ENCODE measurements around the gene TXNRD1.

The TXNRD1 gene

DNA sequence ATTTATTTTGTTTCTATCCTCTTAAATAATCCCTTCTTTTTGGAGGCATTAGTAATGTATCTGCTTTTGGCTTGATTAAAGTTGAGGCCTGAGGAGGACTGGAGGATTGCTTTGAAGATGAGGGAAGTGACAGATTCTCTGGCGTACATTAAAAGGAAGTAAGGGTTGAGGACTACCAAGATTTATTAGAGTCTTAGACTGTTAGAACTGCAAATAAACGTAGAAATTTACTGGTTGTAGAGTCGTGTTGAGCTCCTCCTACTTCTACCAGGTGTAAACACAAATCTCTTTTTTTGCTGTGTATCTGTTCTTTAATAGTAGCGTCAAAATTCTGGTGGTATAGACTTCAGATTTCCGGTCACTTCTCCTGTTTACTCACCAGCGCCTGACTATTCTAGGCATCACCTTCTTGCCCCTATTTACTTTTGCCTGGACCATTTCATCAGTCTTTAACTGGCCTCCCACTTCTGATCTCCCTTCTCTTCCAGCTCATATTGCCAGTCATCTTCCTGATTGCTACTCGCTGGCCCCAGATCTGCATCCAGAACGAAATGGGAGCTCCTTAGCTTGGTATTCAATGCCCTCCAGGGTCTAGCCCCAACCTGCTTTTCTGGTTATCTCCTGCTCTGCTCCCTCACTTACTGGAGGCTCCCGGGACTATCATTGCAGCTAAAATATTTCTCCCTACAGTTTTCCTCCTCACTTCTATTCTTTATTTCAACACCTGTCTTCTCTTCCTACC is 79.5 kb downstream of the TXNRD1 start (continued):
- TF ChIP-seq, protein P1, sequence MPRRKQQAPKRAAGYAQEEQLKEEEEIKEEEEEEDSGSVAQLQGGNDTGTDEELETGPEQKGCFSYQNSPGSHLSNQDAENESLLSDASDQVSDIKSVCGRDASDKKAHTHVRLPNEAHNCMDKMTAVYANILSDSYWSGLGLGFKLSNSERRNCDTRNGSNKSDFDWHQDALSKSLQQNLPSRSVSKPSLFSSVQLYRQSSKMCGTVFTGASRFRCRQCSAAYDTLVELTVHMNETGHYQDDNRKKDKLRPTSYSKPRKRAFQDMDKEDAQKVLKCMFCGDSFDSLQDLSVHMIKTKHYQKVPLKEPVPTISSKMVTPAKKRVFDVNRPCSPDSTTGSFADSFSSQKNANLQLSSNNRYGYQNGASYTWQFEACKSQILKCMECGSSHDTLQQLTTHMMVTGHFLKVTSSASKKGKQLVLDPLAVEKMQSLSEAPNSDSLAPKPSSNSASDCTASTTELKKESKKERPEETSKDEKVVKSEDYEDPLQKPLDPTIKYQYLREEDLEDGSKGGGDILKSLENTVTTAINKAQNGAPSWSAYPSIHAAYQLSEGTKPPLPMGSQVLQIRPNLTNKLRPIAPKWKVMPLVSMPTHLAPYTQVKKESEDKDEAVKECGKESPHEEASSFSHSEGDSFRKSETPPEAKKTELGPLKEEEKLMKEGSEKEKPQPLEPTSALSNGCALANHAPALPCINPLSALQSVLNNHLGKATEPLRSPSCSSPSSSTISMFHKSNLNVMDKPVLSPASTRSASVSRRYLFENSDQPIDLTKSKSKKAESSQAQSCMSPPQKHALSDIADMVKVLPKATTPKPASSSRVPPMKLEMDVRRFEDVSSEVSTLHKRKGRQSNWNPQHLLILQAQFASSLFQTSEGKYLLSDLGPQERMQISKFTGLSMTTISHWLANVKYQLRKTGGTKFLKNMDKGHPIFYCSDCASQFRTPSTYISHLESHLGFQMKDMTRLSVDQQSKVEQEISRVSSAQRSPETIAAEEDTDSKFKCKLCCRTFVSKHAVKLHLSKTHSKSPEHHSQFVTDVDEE (CRISPR knock-in tag; IDR thresholded peaks at IDR 0.05) = no peak
- TF ChIP-seq BACH2 (CRISPR knock-in tag; IDR thresholded peaks at IDR 0.05; ENCODE audit: borderline replicate concordance) (no peak), TOX (CRISPR knock-in tag; IDR thresholded peaks at IDR 0.05; ENCODE audit: borderline replicate concordance) (no peak), TCF4 (CRISPR knock-in tag; IDR thresholded peaks at IDR 0.05; ENCODE audit: borderline replicate concordance) (no peak), OSR1 (CRISPR knock-in tag; IDR thresholded peaks at IDR 0.05) (no peak), SNAI2 (CRISPR knock-in tag; IDR thresholded peaks at IDR 0.05) (no peak)

DNA sequence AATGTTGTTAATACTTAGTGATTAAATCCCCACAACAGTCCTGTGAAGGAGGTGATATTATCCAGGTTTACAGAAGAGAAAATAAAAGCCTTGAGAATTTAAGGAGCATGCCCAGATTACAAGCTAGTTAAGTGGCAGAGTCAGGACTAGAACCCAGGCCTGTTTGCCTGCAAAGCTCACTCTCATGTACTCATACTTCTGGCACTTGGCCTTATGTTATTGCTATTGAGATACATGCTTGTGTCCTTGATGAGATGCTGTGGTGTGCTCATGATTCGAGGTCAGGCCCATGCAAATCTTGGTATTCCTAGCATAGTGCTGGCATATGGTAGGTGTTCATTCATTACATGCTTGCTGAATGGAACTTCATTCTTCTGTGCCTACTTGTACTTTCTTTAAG is 80.4 kb downstream of the TXNRD1 start:
- no peak for ATAC-seq

More for the DNA sequence above, 80.4 kb downstream of the TXNRD1 start:
- TF ChIP-seq, protein P2, sequence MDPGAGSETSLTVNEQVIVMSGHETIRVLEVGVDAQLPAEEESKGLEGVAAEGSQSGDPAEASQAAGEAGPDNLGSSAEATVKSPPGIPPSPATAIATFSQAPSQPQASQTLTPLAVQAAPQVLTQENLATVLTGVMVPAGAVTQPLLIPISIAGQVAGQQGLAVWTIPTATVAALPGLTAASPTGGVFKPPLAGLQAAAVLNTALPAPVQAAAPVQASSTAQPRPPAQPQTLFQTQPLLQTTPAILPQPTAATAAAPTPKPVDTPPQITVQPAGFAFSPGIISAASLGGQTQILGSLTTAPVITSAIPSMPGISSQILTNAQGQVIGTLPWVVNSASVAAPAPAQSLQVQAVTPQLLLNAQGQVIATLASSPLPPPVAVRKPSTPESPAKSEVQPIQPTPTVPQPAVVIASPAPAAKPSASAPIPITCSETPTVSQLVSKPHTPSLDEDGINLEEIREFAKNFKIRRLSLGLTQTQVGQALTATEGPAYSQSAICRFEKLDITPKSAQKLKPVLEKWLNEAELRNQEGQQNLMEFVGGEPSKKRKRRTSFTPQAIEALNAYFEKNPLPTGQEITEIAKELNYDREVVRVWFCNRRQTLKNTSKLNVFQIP (CRISPR knock-in tag; IDR thresholded peaks at IDR 0.05; ENCODE audit: borderline replicate concordance, low read depth) = no peak
- TF ChIP-seq ZC3H10 (CRISPR knock-in tag; IDR thresholded peaks at IDR 0.05) = no peak
- TF ChIP-seq, protein P3, sequence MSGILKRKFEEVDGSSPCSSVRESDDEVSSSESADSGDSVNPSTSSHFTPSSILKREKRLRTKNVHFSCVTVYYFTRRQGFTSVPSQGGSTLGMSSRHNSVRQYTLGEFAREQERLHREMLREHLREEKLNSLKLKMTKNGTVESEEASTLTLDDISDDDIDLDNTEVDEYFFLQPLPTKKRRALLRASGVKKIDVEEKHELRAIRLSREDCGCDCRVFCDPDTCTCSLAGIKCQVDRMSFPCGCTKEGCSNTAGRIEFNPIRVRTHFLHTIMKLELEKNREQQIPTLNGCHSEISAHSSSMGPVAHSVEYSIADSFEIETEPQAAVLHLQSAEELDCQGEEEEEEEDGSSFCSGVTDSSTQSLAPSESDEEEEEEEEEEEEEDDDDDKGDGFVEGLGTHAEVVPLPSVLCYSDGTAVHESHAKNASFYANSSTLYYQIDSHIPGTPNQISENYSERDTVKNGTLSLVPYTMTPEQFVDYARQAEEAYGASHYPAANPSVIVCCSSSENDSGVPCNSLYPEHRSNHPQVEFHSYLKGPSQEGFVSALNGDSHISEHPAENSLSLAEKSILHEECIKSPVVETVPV (CRISPR knock-in tag; IDR thresholded peaks at IDR 0.05) = no peak
- TF ChIP-seq, protein P4, sequence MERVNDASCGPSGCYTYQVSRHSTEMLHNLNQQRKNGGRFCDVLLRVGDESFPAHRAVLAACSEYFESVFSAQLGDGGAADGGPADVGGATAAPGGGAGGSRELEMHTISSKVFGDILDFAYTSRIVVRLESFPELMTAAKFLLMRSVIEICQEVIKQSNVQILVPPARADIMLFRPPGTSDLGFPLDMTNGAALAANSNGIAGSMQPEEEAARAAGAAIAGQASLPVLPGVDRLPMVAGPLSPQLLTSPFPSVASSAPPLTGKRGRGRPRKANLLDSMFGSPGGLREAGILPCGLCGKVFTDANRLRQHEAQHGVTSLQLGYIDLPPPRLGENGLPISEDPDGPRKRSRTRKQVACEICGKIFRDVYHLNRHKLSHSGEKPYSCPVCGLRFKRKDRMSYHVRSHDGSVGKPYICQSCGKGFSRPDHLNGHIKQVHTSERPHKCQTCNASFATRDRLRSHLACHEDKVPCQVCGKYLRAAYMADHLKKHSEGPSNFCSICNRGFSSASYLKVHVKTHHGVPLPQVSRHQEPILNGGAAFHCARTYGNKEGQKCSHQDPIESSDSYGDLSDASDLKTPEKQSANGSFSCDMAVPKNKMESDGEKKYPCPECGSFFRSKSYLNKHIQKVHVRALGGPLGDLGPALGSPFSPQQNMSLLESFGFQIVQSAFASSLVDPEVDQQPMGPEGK (CRISPR knock-in tag; IDR thresholded peaks at IDR 0.05; ENCODE audit: borderline replicate concordance) = no peak
- TF ChIP-seq CSDC2 (CRISPR knock-in tag; IDR thresholded peaks at IDR 0.05) = no peak
- no peak for TF ChIP-seq OSR1 (CRISPR knock-in tag; IDR thresholded peaks at IDR 0.05)
- no peak for TF ChIP-seq ARNTL (CRISPR knock-in tag; IDR thresholded peaks at IDR 0.05; ENCODE audit: borderline replicate concordance, low read depth)
- no peak for TF ChIP-seq ESRRG (CRISPR knock-in tag; IDR thresholded peaks at IDR 0.05)
- TF ChIP-seq TCF4 (CRISPR knock-in tag; IDR thresholded peaks at IDR 0.05; ENCODE audit: borderline replicate concordance) = no peak
- TF ChIP-seq, protein P5, sequence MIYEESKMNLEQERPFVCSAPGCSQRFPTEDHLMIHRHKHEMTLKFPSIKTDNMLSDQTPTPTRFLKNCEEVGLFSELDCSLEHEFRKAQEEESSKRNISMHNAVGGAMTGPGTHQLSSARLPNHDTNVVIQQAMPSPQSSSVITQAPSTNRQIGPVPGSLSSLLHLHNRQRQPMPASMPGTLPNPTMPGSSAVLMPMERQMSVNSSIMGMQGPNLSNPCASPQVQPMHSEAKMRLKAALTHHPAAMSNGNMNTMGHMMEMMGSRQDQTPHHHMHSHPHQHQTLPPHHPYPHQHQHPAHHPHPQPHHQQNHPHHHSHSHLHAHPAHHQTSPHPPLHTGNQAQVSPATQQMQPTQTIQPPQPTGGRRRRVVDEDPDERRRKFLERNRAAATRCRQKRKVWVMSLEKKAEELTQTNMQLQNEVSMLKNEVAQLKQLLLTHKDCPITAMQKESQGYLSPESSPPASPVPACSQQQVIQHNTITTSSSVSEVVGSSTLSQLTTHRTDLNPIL (CRISPR knock-in tag; IDR thresholded peaks at IDR 0.05; ENCODE audit: low read depth) = no peak
- TF ChIP-seq GLIS3 (CRISPR knock-in tag; IDR thresholded peaks at IDR 0.05) = no peak
- TF ChIP-seq, protein P1 (CRISPR knock-in tag; IDR thresholded peaks at IDR 0.05) = no peak
- TF ChIP-seq TOX (CRISPR knock-in tag; IDR thresholded peaks at IDR 0.05; ENCODE audit: borderline replicate concordance) = no peak

All from SK-N-SH treated with all-trans-retinoic acid at 6 μM for 48 hours (cell line).